SK-N-MC (cell line): Measurements from ENCODE around the gene GALNT14.

Experiments
- EZH2 ChIP-seq: fragments of 200-600 bp; sonication (generic); IDR thresholded peaks from one replicate; pipeline ENCODE4 v1.6.1; 2017; ENCODE audit warnings: antibody characterized with exemption
- POLR2AphosphoS5 ChIP-seq: IDR thresholded peaks from 2 replicates; pipeline ENCODE4 v1.6.1; 2012; ENCODE audit warnings: mild to moderate bottlenecking, low read depth, low read length, borderline replicate concordance

DNA sequence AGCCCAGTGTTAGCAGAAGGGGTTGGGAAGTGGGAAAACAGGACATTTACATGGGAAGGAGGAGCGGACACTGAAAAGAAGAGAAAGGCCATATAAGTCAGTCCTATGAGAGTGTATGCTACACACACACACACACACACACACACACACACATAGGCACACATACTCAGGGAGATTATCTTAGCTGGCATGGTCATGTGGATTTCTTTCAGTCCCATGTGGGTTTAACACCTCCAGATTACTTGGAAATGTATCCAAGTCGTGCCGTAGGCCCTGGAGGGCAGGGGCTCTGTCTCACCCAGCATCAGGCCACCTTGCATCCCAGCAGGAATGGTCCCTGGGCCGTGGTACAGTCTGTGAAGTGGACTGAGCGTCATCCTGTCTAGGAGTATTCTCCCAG, 217.7 kb downstream of the GALNT14 start:
- TF ChIP-seq EZH2 (no peak), POLR2AphosphoS5 (no peak)
